ENCODE results near the gene CACNG4.

DNA sequence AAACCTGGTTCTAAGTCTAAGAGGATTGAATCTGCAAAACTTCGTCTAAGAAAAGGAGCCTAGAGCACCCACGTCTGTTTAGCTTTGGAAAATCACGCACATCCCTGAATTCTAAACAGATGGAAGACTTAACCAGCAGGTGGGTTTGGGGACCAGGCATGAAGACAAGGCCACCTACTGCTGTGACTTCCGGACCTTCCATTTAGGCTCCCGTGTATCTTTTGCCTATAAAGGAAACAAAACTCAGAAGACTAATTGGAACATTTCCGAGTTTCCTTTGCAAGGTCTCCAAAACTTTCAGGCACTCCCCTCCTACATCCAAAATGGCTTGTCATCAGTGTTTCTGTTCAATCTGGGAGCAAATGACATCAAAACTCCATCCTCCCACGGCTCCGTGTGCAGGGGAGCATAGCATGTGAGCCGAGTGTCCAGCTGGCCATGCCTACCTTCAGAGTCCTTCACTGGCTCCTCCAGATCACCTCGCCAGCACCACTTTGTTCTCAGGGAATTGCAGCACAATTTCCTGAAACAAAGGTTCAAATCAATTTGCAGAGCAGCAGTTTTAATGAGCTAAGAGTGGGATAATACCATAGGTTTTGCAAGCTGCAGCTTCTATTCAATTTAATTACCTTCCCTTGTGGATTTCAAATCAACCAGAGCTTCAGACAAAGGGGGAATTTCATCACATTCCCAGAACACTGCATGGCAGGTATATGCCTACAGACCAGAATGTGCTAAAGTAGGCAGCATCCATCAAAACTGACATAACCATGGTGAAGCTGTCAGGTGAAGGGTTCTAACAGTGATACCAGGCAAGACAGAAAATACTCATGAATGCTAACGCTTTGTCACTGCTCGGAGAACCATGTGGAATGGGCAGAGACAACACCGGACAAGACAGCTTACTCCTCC, 103.3 kb downstream of the CACNG4 start:
- TF ChIP-seq, protein P1, sequence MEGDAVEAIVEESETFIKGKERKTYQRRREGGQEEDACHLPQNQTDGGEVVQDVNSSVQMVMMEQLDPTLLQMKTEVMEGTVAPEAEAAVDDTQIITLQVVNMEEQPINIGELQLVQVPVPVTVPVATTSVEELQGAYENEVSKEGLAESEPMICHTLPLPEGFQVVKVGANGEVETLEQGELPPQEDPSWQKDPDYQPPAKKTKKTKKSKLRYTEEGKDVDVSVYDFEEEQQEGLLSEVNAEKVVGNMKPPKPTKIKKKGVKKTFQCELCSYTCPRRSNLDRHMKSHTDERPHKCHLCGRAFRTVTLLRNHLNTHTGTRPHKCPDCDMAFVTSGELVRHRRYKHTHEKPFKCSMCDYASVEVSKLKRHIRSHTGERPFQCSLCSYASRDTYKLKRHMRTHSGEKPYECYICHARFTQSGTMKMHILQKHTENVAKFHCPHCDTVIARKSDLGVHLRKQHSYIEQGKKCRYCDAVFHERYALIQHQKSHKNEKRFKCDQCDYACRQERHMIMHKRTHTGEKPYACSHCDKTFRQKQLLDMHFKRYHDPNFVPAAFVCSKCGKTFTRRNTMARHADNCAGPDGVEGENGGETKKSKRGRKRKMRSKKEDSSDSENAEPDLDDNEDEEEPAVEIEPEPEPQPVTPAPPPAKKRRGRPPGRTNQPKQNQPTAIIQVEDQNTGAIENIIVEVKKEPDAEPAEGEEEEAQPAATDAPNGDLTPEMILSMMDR (IDR thresholded peaks at IDR 0.05; ENCODE audit: borderline replicate concordance, extremely low read depth, low read length, poor library complexity, severe bottlenecking) = no peak
- no peak for TF ChIP-seq EZH2 (IDR thresholded peaks at IDR 0.05; ENCODE audit: borderline replicate concordance, low read depth, low read length, severe bottlenecking)

Data from DND-41 (cell line).